DND-41 (cell line): ENCODE measurements around the gene ANO3.
"Not testable (repeated sequence)": the region's sequence is repeated elsewhere in the genome, so short reads cannot be mapped to it uniquely, and the experiment has no call there.

Source experiments
- ATAC-seq: fragments of 200-7000 bp; cut with Tn5 transposase; 3 replicates; pipeline ENCODE4 v1.9.1; 2021; ENCODE audit warnings: low read depth; ENCODE audit not compliant: insufficient read depth
- DNase-seq: peaks from one replicate; pipeline ENCODE4 v3.0.0-alpha.2; 2020
- H2AFZ ChIP-seq: 2 replicates; pipeline ENCODE4 v1.6.0; 2012; ENCODE audit warnings: low read depth, low read length
- H3K27ac ChIP-seq: 2 replicates; pipeline ENCODE4 v1.5.1; 2012; ENCODE audit warnings: low read length, inconsistent platforms
- H3K27me3 ChIP-seq: fragments of 200-600 bp; sonication (generic); 2 replicates; pipeline ENCODE4 v1.6.0; 2012; ENCODE audit warnings: low read length, mild to moderate bottlenecking, inconsistent platforms; ENCODE audit not compliant: insufficient read depth, poor library complexity
- H3K36me3 ChIP-seq: 2 replicates; pipeline ENCODE4 v1.5.1; 2012; ENCODE audit warnings: low read length, inconsistent platforms; ENCODE audit not compliant: insufficient read depth
- H3K4me1 ChIP-seq: 2 replicates; pipeline ENCODE4 v1.5.1; 2012; ENCODE audit warnings: mild to moderate bottlenecking, low read length; ENCODE audit not compliant: insufficient read depth
- H3K4me2 ChIP-seq: 2 replicates; pipeline ENCODE4 v1.6.0; 2012; ENCODE audit warnings: mild to moderate bottlenecking, moderate library complexity, low read length, inconsistent platforms; ENCODE audit not compliant: insufficient read depth
- H3K4me3 ChIP-seq, 2 experiments: fragments of 200-600 bp in 1 of 2; shearing (Covaris generic) in 1 of 2; 2 replicates each; pipeline ENCODE4 v1.5.1; 2012 to 2016; ENCODE audit warnings: inconsistent platforms in 2 of 2, low read length in 2 of 2, mild to moderate bottlenecking in 2 of 2, low read depth in 1 of 2, moderate library complexity in 1 of 2
- H3K79me2 ChIP-seq: 2 replicates; pipeline ENCODE4 v1.6.0; 2012; ENCODE audit warnings: low read length, inconsistent platforms; ENCODE audit not compliant: insufficient read depth
- H3K9ac ChIP-seq: 2 replicates; pipeline ENCODE4 v1.6.0; 2012; ENCODE audit warnings: low read depth, mild to moderate bottlenecking, inconsistent platforms, low read length, moderate library complexity
- H3K9me3 ChIP-seq: 2 replicates; pipeline ENCODE4 v1.5.1; 2012; ENCODE audit warnings: low read length, moderate library complexity, mild to moderate bottlenecking, inconsistent platforms; ENCODE audit not compliant: insufficient read depth, severe bottlenecking
- H4K20me1 ChIP-seq: 2 replicates; pipeline ENCODE4 v1.6.0; 2012; ENCODE audit warnings: low read length; ENCODE audit not compliant: insufficient read depth
- CTCF ChIP-seq: IDR thresholded peaks from 2 replicates; pipeline ENCODE4 v1.5.1; 2012; ENCODE audit warnings: borderline replicate concordance, low read length, moderate library complexity, mild to moderate bottlenecking; ENCODE audit not compliant: poor library complexity, severe bottlenecking; ENCODE audit errors: extremely low read depth
- EZH2 ChIP-seq: IDR thresholded peaks from 3 replicates; pipeline ENCODE4 v1.6.1; 2012; ENCODE audit warnings: borderline replicate concordance, low read depth, mild to moderate bottlenecking, moderate library complexity, low read length, inconsistent platforms; ENCODE audit not compliant: severe bottlenecking

ANO3 gene

GRCh38 chr11:26286472-26287066 is 45.4 kb upstream of the ANO3 start:
- DNase-seq, result peak; percentile 8
- H4K20me1 ChIP-seq, result no peaks in the 10 kb centered on the region
- H3K27me3 ChIP-seq, result no peaks in the 10 kb centered on the region
- H3K9me3 ChIP-seq, result no peaks in the 10 kb centered on the region
- no peaks in the 10 kb centered on the region for H3K79me2 ChIP-seq
- H3K27ac ChIP-seq, result no peak overlapping the region
- ATAC-seq, result peak; percentile 76
- H3K4me3 ChIP-seq, result no peak overlapping the region
- no peaks in the 10 kb centered on the region for H3K4me1 ChIP-seq
- H3K9ac ChIP-seq, result no peak overlapping the region
- no peak overlapping the region for H2AFZ ChIP-seq
- H3K4me2 ChIP-seq, result no peak overlapping the region
- no peaks in the 10 kb centered on the region for H3K36me3 ChIP-seq
- peak; percentile 61 for TF ChIP-seq CTCF
- TF ChIP-seq EZH2, result no peak

GRCh38 chr11:26287067-26287518 is 44.8 kb upstream of the ANO3 start:
- TF ChIP-seq EZH2 (no peak), CTCF (no peak)
- no peak overlapping the region for H3K9ac ChIP-seq
- H3K27ac ChIP-seq, result no peak overlapping the region
- H3K27me3 ChIP-seq, result no peaks in the 10 kb centered on the region
- DNase-seq (no peak), ATAC-seq (no peak)
- H3K4me3 ChIP-seq, result no peak overlapping the region
- H3K4me1 ChIP-seq, result no peaks in the 10 kb centered on the region
- no peaks in the 10 kb centered on the region for H3K9me3 ChIP-seq
- no peaks in the 10 kb centered on the region for H4K20me1 ChIP-seq
- no peak overlapping the region for H2AFZ ChIP-seq
- H3K4me2 ChIP-seq, result no peak overlapping the region
- H3K36me3 ChIP-seq, result no peaks in the 10 kb centered on the region
- no peaks in the 10 kb centered on the region for H3K79me2 ChIP-seq

DNA sequence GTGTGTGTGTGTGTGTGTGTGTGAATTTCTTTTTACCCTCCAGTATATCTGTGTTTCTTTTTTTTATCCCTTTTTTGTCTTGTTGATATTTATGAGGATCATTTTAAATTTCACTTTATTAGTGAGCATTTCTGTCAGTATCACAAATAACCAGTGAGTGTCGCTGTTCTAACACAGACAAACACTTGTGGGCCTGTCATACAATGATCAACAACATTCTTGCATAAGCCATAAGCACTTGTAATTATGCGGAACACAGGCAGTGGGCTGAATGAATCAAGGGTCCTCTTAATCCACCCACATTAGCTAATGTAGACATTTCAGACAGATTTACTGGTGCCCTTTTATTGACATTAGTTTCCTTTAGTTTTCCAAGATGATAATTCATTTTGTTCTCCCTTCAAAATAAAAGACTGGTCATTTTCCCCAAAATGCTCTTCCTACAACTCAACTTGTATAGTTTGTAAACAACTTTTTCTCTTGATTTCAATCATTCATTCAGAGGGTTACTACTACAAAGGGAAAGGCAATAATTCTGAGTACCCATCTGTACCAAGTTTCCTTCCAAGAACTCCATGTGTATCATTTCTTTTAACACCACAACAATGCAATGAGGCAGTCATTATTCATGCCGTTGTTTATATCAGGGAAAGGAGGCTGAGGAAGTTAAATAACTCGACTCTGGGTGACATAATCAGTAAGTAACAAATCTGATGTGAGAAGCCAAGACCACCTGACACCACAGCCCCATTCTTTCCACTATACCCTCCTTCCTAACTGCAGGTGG is 34.5 kb upstream of the ANO3 start:
- no peaks in the 10 kb centered on the region for H3K27me3 ChIP-seq
- ATAC-seq (peak; percentile 39; the same call in 1 of the 3 replicates), DNase-seq (no peak)
- no peaks in the 10 kb centered on the region for H4K20me1 ChIP-seq
- TF ChIP-seq CTCF (peak; percentile 67), EZH2 (no peak)
- H3K36me3 ChIP-seq, result no peaks in the 10 kb centered on the region
- no peaks in the 10 kb centered on the region for H3K9me3 ChIP-seq
- H3K4me2 ChIP-seq, result no peak overlapping the region
- H3K4me1 ChIP-seq, result no peaks in the 10 kb centered on the region
- no peaks in the 10 kb centered on the region for H3K79me2 ChIP-seq
- H3K4me3 ChIP-seq, result no peak overlapping the region
- no peak overlapping the region for H3K27ac ChIP-seq
- H2AFZ ChIP-seq, result no peak overlapping the region
- no peak overlapping the region for H3K9ac ChIP-seq

GRCh38 chr11:26316372-26316771 is 15.6 kb upstream of the ANO3 start:
- not testable (repeated sequence) for H3K9me3 ChIP-seq, H2AFZ ChIP-seq, ATAC-seq, H4K20me1 ChIP-seq, H3K27ac ChIP-seq, H3K4me2 ChIP-seq, H3K36me3 ChIP-seq, H3K79me2 ChIP-seq, H3K4me1 ChIP-seq, H3K9ac ChIP-seq, H3K27me3 ChIP-seq, H3K4me3 ChIP-seq, DNase-seq
